HUDEP-2 (cell line): Measurements from ENCODE around the gene DTD2.
"Not testable (repeated sequence)": the region's sequence is repeated elsewhere in the genome, so short reads cannot be mapped to it uniquely, and the experiment has no call there.

Experiments used
- DNase-seq, 76 experiments: peaks; one replicate each; lab custom pipeline; 2025; ENCODE audit not compliant: unreplicated experiment in 76 of 76; lab: John Stamatoyannopoulos, UW

The DTD2 gene

DNA sequence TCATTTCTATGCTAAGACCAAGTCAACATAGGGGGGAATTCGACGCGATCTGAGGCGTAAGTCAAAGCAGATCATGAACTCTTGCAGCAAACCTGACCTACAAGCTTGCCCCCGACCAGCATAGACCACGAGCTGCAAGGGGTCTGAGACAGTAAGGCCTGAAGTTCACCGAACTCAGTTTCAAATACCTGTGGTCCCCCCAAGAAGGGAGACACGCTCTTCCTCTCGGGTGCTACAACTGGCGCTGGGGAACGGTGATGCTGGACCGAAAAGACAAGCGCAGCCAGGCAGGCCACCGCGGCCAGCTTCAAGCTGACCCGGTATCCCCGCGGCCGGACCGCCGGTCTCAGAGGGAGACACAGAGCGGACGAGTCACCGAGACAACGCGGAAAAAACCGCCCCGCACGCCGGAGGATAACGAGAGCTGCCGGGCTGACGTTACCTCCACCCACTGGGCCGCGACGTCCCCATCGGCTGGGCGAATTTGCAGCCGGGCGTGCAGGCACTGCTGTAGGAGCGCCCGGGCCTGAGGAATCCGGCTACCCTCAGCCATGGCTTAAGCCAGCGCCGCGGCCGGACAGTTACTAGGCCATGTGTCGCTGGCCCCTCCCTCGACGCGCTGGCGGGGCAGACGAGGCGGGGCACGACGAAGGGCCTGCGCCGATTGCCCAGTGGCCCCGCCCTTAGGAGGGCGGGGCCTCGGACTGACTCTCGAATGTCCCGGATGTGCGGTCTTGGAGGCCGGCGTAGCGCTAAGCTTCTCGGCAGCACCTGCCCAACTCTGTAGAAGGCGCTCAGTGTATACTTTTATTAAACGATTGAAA, at the start of gene DTD2:
Gene DTD2 (minus strand): TSS at position 666 of the 824 bp plus-strand sequence. CDS start 113 bp downstream, at position 553.
- peak; percentile 9 to 94 (median 86) for DNase-seq

DNA sequence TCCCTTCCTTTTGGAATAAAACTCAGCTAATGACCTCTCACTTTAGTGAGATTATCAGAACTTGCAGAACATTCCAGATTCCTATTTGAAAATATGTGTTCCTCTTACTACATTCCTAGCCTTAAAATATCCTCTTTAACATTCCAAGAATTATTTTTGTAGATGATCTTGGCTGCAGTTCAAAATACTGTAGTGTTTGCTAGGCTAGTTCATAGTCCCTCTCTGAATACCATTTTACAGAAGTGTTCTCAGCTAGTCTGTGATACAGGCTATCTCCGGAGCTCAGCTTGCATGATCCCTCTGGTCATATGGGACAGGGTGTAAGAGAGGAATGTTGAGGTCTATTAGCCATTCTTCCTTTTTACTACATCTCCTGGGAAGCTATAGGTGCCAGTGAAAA, 48.1 kb upstream of the DTD2 start:
- no peak for DNase-seq

DNA sequence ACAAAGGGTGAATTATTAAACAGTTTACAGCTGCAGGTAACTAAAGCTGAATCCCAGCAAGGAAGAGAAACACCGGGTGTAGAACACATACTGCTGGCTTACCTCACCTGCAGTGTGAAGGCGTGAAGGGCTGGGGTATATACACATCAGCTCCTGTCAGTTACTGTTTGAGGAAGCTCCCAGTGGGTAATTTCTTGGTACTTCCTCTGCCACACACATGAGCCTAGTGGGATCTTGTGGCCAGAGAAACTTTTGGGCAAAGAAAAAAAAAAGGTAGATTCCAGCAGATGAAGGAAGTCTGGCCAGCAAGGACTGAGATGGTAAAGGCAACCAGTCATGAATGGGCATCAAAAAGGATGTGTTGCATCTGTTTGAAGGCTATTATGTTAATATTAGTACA, 44.6 kb upstream of the DTD2 start:
- DNase-seq: no peak

DNA sequence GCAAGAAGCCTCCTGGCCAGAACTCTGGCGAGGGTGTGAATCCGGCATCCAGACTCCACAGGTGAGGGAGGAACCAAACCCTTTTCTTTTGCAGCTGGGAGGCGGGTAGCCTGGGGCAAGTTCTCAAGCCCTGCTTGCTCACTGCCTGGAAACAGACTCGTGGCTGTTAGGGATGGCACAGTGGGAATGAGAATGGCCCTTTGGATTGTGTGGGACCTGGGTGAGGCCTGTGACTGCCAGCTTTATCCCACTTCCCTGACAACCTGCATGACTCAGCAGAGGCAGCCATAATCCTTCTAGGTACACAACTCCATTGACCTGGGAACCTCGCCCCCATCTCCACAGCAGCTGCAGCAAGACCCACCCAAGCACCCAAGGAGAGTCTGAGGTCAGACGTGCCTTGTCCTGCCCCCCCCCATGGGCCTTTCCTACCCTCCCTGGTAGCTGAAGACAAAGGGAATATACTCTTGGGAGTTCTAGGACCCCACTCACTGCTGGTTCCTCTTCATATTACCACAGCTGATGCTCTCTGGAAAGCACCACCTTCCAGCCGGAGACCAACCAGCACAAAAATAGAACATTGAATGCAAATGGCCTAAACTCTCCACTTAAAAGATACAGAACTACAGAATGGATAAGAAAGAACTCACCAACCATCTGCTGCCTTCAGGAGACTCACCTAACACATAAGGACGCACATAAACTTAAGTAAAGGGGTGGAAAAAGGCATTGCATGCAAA, 35.6 kb upstream of the DTD2 start:
- no peak for DNase-seq

DNA sequence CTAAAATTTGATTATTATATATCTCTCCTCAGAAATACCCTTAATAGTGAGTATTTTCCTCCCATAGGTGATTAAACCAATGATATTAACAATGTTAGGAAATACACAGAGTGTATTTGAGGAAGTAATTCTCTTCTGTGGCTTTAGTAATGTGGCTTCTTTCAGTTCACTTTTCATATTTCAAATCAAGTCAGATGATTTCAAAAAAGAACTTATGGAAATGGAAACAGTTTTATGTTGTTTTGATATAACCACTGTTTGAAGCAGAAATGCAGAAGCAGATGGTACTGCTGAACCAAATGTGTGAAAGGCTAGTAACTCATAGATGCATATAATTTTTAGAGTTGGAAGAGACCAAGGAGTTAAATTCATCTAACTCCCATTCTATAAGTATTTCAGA, 32.4 kb upstream of the DTD2 start:
- DNase-seq: no peak

DNA sequence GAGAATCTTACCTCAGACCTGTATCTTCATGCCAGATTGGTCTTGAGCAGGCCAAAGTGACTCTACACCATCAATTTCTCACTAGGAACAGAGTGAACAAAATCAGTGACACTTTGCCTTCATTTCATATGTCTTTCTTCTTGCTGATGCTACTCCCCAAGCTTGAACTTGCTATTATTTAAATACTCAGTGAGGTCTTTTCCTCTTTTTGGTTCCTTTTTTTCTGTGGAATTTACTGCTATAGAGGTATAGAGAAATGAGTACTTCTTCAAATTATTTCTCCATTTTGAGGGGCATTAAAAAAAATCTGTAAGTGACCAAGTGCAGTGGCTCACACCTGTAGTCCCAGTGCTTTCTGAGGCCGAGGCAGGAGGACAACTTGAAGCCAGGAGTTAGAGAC, 30.6 kb upstream of the DTD2 start, which contains the start of gene GPR33:
Gene GPR33 (minus strand): TSS at position 154 of the 400 bp plus-strand sequence. CDS start 4,074 bp downstream, outside the sequence.
- DNase-seq: no peak

DNA sequence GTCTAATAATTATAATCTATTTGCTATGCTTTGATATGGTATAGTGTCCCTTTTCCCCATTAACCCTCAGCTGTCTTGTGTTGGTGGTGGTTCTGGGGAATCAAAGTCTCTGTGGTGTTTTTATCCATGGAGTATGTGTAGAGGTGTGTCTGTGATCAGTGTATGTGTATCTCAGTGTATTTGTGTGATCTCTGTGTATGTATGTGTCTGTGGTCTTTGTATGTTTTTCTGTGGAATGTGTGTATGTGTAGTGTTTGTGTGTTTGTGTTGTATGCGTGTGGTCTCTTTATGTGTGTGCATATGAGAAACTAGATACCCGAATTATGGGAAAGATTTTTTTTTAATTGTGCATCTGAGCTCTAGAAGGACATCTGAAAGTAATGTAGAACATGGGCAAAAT, 29.5 kb upstream of the DTD2 start:
- no peak for DNase-seq

DNA sequence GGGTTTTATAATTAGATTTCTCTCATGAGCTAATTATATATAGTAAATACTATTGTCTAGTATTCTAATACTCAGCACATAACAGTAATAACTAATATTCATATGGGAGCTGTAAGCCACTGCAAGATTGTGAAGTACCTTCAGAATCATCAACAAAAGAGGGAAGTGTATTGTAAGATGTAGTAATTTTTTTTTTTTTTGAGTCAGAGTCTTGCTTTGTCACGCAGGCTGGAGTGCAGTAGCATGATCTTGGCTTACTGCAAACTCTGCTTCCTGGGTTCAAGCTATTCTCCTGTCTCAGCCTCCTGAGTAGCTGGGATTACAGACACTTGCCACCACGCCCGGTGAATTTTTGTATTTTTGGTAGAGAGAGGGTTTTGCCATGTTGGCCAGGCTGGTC, 27.4 kb upstream of the DTD2 start:
- DNase-seq: no peak

DNA sequence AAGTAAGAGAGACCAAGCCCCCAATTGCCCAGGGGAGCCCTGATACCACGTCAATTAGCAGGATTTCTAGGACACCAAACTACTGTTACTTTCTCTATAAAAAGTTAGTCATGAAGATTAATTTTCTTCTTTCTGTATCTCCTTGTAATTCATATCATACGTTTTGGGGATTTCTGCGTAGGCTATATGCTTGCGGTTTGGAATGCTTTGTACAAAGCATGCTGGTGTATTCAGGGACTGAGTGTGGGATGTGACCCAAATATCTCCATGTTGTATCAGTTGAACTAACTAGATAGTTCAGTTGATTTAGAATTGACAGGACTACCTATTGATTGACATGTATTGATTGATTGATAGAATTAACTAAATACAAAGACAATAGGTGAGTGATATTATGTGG, 22.9 kb upstream of the DTD2 start:
- DNase-seq: no peak

DNA sequence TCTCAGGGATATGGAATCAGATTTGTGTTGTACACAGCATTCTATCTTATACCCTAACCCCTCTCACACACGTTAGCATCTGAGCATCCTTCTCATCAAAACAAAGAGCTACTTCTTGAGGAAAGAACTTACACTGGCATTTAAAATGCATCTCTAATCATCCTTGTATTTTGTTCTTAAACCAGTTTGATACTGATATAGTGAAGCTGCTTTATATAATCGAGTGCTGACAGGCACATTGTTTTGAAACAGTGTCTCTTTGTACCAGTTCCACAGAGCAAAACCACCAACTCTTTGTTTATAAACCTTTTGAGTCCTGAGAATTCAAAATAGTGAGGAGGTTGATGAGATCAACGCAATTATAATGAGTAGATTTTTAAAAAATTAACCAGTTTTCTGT, 21.7 kb upstream of the DTD2 start:
- no peak for DNase-seq

DNA sequence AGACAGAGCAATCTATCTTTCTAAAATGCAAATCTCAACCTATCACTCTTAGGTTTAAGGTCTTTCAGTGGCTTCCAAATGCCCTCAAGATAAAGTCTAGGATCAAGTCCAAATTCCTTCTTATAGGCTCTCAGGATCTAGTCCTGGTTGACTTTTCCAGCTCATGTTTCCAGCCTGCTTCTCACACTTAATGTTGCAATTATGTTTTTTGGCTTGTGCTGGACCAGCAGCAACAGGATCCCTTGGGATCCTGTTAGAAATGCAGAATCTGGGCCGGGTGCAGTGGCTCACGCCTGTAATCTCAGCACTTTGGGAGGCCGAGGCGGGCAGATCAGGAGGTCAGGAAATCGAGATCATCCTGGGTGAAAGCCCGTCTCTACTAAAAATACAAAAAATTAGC, 19.9 kb upstream of the DTD2 start:
- no peak for DNase-seq

DNA sequence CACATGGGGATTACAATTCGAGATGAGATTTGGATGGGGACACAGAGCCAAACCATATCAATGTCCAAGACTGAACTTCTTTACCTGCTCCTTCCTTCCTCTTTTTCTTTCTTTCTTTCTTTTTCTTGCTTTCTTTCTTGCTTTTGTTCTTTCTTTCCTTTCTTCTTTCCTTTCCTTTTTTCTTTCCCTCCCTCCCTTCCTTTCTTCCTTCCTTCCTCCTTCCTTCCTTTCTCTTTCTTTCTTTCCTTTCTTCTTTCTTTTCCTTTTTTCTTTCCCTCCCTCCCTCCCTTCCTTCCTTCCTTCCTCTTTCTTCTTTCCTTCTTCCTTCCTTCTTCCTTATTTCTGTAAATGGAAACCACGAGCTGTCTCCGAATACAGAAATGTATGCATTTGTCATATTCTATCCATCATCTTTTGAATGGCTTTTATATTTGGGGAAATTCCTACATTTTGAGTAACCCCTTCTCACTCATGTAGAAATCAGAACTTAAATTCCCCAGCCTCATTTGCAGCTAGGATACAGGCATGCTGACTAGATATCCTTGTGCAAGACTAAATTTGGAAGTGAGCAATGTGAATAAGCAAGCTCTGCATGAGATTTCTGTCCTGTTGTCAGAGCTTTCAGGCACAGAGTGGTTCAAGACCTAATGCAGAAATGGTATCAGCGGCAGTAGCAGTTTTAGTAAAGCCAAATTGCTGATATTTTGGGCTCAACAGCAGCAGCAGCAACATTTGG, 19.0 kb upstream of the DTD2 start:
- no peak for DNase-seq

DNA sequence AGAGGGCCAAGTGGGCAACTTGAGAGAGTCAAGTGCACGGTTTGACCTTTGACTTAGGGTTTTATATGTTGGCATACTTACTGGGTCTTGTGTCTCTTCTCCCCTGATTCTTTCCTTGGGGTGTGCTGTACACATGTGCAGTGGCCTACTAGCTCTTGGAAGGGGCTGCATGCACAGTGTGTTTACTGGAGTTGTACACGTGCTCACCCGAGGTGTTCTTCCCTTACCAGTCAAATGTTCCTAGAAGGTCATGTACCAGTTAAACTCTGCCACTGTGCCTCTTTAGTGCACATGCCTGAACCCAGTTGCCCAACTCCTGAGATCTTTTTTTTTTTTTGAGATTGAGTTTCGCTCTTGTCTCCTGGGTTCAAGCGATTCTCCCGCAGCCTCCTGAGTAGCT, 9.2 kb upstream of the DTD2 start:
- DNase-seq: no peak

DNA sequence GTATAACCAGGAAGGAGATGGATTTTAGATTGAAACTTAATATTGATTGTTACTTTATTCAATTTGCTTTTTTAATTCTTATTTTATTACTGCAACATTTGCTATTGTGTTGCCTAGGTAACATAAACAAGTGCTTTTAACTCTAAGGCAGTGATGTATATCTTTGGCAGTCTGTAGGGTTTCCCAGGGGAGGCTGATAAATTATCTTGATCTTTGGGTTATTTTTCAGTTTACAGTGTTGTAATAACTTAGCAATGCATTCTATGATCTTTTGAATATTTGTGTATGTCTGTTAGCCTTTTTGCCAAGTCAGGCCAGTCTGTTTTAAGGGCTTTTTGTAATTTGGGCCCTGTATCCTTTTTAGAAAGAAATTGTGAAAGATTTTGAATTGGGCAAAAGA, 7.8 kb upstream of the DTD2 start:
- no peak for DNase-seq

DNA sequence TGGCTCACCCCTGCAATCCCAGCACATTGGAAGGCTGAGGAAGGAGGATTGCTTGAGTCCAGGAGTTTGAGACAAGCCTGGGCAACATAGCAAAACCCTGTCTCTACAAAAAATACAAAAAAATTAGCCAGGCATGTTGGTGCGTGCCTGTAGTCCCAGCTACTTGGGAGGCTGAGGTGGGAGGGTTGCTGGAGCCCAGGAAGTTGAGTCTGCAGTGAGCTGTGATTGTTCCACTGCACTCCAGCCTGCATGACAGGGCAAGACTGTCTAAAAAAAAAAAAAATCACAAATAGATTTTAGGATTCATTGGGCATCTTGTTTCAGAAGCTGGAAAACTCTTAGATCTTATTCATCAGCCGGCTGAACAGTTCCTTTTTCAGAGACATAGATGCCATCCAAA, 5.1 kb upstream of the DTD2 start:
- DNase-seq: not testable (repeated sequence)

DNA sequence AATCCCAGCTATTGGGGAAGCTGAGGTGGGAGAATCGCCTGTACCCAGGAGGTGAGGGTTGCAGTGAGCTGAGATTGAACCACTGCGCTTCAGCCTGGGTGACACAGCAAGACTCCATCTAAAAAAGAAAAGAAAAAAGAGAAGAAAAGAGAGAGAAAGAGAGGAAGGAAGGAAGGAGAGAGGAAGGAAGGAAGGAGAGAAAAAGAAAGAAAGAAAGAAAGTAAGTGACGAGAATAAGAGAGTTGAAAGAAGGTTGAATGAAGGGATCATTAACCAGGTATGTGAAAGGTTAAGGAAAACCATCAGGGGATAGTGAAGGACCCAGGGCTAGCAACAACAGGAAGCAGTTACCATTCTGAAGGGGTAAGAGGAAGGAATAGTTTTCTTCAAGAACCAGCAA, 4.2 kb upstream of the DTD2 start:
- no peak for DNase-seq

DNA sequence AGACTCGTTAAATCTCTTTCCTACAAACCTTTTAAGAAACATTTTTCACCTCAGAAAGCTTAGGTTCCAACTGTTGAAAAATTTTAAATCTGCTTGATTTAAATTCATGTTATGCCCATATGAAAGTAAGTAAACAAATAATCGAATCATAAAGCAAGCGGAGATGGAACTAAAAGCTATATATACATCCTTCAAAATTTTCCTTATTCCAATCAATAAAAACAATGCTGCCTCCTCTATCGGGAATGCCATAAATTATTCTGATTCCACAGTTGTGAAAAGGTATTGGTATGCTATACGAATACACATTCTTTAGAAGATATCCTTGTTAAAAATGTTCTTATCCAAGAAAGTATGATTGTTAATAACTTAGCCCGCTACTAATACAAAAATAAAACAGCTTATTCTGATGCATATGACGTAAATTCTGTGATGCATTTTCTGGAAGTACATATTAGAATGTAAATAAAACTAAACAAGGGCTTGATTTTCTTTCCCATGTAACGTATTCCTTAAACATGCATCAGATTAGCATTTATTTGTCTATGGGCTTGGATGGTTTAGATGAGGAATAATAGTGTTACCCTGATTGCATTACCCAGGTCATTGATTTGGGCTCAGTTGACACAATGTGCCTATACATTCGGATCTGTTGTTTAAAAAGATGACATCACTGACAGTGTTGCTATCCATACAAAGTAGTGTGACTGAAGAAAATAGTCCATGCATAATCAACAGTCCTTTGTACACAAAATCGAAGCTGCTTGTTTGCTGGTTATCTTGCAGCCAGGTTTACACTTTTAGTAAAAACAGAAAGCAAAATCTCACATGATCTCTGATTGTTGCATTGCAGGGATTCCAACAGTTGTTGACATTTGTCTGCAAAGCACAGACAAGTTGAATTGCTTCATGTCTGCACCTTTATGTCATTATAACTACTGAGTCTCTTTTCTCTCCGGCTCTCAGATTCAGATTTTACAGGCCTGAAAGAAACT, 656 bp upstream of the DTD2 start:
- no peak for DNase-seq

DNA sequence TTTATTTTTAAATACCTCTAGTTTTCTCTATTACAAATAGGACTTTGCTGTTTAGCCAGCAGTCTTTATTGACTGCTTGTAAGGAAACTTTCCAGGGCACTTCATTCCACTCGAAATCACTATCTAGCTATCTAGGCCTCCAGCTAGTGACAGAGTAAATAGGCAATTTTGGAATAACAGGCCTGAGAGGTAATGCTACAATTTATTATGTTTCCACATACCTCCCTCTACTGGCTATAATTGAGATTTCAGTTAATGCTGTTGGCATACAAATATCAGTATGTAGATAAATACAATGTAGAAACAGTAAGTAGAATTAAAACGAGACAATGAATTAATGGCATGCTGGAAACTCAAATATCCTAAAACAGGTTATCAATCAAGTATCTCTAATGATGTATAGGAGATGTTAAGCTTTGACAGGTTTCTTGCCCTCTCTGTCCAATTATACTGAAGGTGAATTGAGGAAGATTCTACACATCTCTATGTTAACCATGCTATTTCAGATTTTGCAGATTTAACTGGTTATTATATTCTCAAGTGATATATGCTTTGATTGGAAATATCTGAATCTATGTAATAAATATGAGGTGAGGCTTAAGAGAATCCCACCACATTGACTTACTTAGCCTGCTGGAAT, 7.2 kb downstream of the DTD2 start:
- DNase-seq: peak in 23 of 76 experiments; percentile 4 to 52 (median 29)

DNA sequence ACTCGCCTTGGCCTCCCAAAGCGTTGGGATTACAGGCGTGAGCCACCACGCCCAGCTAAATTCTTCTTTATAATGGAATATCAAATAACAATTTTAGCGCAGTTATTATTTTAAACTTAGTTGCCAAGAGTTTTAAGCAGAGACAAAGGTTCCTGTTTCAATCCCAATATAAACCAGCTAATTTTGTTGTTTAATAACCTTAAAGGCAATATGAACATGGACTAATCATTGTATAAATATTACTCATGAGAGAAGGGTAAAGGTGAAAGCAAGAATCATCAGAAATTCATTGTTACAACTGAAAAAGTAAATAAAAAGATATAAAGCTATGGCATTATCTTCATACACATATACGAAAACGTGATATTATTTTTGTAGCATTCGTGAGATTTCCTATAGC, 8.2 kb downstream of the DTD2 start:
- no peak for DNase-seq

DNA sequence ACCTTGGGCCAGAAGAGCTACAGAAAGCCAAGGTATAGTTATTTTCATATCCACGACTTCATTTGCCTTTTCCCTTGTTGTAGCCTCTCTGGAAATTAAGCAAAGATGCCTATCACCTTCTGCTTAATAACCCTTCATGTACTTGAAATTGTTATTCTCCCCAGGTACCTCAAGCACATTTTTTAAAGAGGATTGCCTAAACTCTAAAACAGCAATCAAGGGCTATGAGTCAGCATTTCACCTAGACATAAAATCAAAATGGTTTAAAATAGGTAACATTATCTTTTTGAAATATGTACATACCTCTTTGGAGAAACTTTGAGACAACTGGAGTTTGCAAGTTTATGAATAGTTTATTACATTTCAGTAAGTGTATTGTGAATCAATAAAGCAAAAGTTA, 11.6 kb downstream of the DTD2 start:
- DNase-seq: no peak
